Transverse colon (tissue), 4 donors: ENCODE measurements around the gene TRMT112. TPM values are rescaled to one million over a fixed set of nuclear protein-coding genes. Genes with fewer than 3 reads are reported as not detected.

Experiments used
- DNase-seq: peaks from one replicate; pipeline ENCODE4 v3.0.0-alpha.2; 2019
- H3K27ac ChIP-seq, 4 donors: fragments of 200-600 bp; sonication (generic); 2 replicates each; pipeline ENCODE4 v1.5.1; 2016 to 2018; ENCODE audit warnings: inconsistent platforms in 4 of 4
- H3K27me3 ChIP-seq: fragments of 200-600 bp; sonication (generic); 2 replicates; pipeline ENCODE4 v1.5.1; 2017; ENCODE audit warnings: inconsistent platforms
- H3K36me3 ChIP-seq, 4 donors: fragments of 200-600 bp; sonication (generic); 2 replicates each; pipeline ENCODE4 v1.5.1; 2017 to 2019; ENCODE audit warnings: inconsistent platforms in 4 of 4
- H3K4me1 ChIP-seq, 4 donors: fragments of 200-600 bp; sonication (generic); 2 replicates each; pipeline ENCODE4 v1.5.1; 2017 to 2020; ENCODE audit warnings: inconsistent platforms in 4 of 4
- H3K4me3 ChIP-seq, 4 donors: fragments of 200-600 bp; sonication (generic); 1 replicate in 1 of 4; 2 replicates in 3 of 4; pipeline versions ENCODE4 v1.5.1 to v1.6.1; 2017 to 2019; ENCODE audit warnings: inconsistent platforms in 4 of 4
- H3K9me3 ChIP-seq, 2 donors: fragments of 200-600 bp; sonication (generic); 2 replicates each; pipeline ENCODE4 v1.5.1; 2017 to 2019; ENCODE audit warnings: inconsistent platforms in 2 of 2
- EP300 ChIP-seq: sonication (generic); formaldehyde crosslinking; IDR thresholded peaks from one replicate; pipeline ENCODE4 v1.6.1; 2017; ENCODE audit warnings: antibody characterized with exemption, low read depth
- POLR2A ChIP-seq: fragments of 450-650 bp; IDR thresholded peaks from one replicate; pipeline ENCODE4 v1.6.1; 2016; ENCODE audit warnings: antibody characterized with exemption, mild to moderate bottlenecking, moderate library complexity
- POLR2AphosphoS5 ChIP-seq, 3 donors: sonication (generic); formaldehyde crosslinking; IDR thresholded peaks; one replicate each; pipeline ENCODE4 v1.6.1; 2016; ENCODE audit warnings: antibody characterized with exemption in 3 of 3
- WGBS, 2 donors: methylation state at CpG; one replicate each; pipeline ENCODE4 v1.1.5; 2018; ENCODE audit warnings: low coverage in 1 of 2; 5-methylcytosine and 5-hydroxymethylcytosine counted together
- in situ Hi-C, 4 donors: fragments of 200-750 bp; cut with MboI; loops; one replicate each; pipeline versions ENCODE4 v1.15.0 to v1.15.1; 2017; ENCODE audit warnings: low sequenced_read_pairs in 3 of 4, low pct_ligation_motif_present in 1 of 4, low pct_unique_long_range_greater_than_20kb in 1 of 4
- intact Hi-C: fragments of 100-400 bp; cut with DNase I; formaldehyde crosslinking; loops from one replicate; pipeline ENCODE4 v1.15.1; 2023; ENCODE audit warnings: low total_unique reads
- total RNA-seq, 4 donors: library from RNA; depleted of rRNA; stranded (reverse); fragments of >200 nt; gene quantifications; one replicate each; pipeline ENCODE4 v1.1.0, GENCODE V29; 2016
- TF ChIP-seq, protein P1 (sequence below), 5 experiments: fragments of 200-600 bp in 3 of 5; fragments of 450-650 bp in 2 of 5; sonication (generic) in 3 of 5; IDR thresholded peaks; 1 replicate in 2 of 5; 2 replicates in 3 of 5; pipeline ENCODE4 v1.5.1; 2016 to 2017; ENCODE audit warnings: antibody characterized with exemption in 5 of 5, inconsistent platforms in 3 of 5, mild to moderate bottlenecking in 2 of 5, moderate library complexity in 1 of 5

TRMT112 gene
- total RNA-seq, 4 donors from 2014 or later, result 59.1 to 99.9 (median 82.7) TPM

DNA sequence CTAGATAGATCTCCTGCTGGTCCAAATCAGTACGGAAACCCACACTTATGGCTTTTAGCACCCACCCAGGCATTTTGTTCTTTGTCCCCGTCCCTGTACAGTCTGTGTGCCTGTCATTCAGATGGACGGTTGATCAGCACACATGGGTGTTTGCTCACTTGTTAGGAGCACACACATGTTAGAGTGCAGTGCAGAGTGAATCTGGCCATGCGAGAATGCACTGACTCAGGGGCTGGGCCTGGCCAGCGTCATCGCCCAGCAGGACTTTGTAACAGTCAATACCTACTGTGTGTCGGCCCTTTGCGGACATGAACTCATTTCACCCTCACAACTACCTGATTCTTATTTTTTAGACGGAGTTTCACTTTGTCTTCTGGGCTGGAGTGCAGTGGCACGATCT lies 45.0 kb upstream of the TRMT112 start:
- peaks cover 0 to 26% (median 8%) of the 10 kb centered on the region in 4 donors for H3K36me3 ChIP-seq
- no peak for DNase-seq
- H3K27ac ChIP-seq, result no peak overlapping the region
- WGBS, 2 donors, result 93% methylated on average over 10 of the region's 10 CpGs; no CpG with 5 or more reads in 1 of the 2 donors
- no peaks in the 10 kb centered on the region for H3K27me3 ChIP-seq
- peaks cover 18 to 29% (median 28%) of the 10 kb centered on the region in 4 donors for H3K4me1 ChIP-seq
- intact Hi-C loops (no loop called here), in situ Hi-C loops (no loop called here)
- TF ChIP-seq EP300 (no peak), POLR2A (no peak), POLR2AphosphoS5 (IDR thresholded peaks at IDR 0.05) (no peak)
- TF ChIP-seq, protein P1, sequence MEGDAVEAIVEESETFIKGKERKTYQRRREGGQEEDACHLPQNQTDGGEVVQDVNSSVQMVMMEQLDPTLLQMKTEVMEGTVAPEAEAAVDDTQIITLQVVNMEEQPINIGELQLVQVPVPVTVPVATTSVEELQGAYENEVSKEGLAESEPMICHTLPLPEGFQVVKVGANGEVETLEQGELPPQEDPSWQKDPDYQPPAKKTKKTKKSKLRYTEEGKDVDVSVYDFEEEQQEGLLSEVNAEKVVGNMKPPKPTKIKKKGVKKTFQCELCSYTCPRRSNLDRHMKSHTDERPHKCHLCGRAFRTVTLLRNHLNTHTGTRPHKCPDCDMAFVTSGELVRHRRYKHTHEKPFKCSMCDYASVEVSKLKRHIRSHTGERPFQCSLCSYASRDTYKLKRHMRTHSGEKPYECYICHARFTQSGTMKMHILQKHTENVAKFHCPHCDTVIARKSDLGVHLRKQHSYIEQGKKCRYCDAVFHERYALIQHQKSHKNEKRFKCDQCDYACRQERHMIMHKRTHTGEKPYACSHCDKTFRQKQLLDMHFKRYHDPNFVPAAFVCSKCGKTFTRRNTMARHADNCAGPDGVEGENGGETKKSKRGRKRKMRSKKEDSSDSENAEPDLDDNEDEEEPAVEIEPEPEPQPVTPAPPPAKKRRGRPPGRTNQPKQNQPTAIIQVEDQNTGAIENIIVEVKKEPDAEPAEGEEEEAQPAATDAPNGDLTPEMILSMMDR (IDR thresholded peaks at IDR 0.05), result no peak
- H3K4me3 ChIP-seq, result no peak overlapping the region
- no peaks in the 10 kb centered on the region for H3K9me3 ChIP-seq

DNA sequence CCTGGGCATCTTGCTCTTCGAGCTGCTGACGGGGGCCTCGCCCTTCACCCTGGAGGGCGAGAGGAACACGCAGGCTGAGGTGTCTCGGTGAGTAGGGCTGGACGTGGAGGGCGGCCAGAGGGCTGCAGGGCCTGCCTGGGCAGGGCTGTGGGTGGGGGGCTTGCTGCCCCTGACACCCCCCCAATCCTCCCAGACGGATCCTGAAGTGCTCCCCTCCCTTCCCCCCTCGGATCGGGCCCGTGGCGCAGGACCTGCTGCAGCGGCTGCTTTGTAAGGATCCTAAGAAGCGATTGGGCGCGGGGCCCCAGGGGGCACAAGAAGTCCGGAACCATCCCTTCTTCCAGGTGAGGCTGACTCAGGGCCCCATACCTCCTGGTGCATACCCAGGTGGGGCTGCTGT lies 44.3 kb upstream of the TRMT112 start:
- in situ Hi-C loops, result no loop called here
- no peak overlapping the region for H3K4me3 ChIP-seq
- peaks cover 18 to 29% (median 28%) of the 10 kb centered on the region in 4 donors for H3K4me1 ChIP-seq
- intact Hi-C loops, result no loop called here
- H3K9me3 ChIP-seq, result no peaks in the 10 kb centered on the region
- no peak for DNase-seq
- H3K36me3 ChIP-seq, result peaks cover 0 to 21% (median 7%) of the 10 kb centered on the region in 4 donors
- TF ChIP-seq, protein P1 (IDR thresholded peaks at IDR 0.05), result no peak
- TF ChIP-seq EP300 (no peak), POLR2AphosphoS5 (IDR thresholded peaks at IDR 0.05) (no peak), POLR2A (no peak)
- 90 to 93% methylated on average over 2 to 18 of the region's 18 CpGs for WGBS, 2 donors
- H3K27ac ChIP-seq, result no peak overlapping the region
- no peaks in the 10 kb centered on the region for H3K27me3 ChIP-seq

DNA sequence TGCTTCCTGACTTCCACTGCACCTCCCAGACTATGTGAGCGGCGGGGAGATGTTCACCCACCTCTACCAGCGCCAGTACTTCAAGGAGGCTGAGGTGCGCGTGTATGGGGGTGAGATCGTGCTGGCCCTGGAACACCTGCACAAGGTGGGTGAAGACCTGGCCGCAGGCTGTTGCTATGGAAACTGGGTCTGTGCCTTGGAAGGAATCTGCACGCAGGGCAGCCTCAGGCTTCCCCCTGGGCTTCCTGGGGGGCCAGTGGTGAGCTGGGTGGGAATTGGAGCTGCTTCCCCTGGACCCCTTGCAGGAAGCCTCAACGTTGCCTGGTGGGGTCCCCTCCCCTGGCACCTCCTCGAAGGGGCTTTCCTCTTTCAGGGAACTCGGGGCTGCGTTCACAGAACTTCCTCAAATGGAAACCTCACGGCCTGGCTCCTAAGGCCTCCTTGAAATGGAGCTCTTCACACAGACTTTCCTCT lies 43.1 kb upstream of the TRMT112 start:
- H3K4me3 ChIP-seq, result peak overlapping the region in 1 of 4 donors; percentile 76
- H3K27ac ChIP-seq, result no peak overlapping the region
- TF ChIP-seq, protein P1 (IDR thresholded peaks at IDR 0.05), result no peak
- TF ChIP-seq POLR2A, result no peak
- 79 to 80% methylated on average over 4 to 13 of the region's 13 CpGs for WGBS, 2 donors
- H3K9me3 ChIP-seq, result no peaks in the 10 kb centered on the region
- intact Hi-C loops, result no loop called here
- H3K36me3 ChIP-seq, result peaks cover 0 to 14% (median 3%) of the 10 kb centered on the region in 4 donors
- DNase-seq, result no peak
- in situ Hi-C loops, result no loop called here
- H3K27me3 ChIP-seq, result no peaks in the 10 kb centered on the region
- H3K4me1 ChIP-seq, result peaks cover 18 to 29% (median 28%) of the 10 kb centered on the region in 4 donors

DNA sequence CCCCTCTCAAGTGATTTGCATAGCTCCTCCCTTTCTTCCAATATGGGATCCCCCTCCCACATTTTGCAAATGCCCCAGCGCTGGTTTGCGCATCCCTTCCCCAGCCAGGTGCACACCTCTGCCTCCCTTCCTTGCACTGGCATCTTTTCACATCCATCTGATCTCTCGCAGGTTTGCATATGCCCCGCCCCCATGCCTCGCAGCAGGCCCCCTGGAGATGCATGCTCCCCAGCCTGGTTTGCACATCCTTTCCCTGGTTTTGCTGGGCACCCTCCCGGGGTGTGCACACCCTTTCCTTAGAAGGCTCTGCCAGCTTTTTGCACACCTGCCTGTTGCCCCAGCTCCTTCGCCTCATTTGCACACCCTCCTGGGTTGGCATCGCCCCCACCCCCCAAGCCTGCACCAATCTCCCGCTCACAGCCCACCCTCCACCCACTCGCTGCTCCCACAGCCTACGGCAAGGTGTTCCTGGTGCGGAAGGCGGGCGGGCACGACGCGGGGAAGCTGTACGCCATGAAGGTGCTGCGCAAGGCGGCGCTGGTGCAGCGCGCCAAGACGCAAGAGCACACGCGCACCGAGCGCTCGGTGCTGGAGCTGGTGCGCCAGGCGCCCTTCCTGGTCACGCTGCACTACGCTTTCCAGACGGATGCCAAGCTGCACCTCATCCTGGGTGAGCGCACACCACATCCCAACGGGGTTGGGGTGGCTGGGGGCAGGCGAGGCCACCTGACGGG lies 42.5 kb upstream of the TRMT112 start:
- peak overlapping the region; percentile 82 to 92 (median 88) for H3K27ac ChIP-seq
- H3K4me1 ChIP-seq, result peaks cover 21 to 35% (median 34%) of the 10 kb centered on the region in 4 donors
- H3K36me3 ChIP-seq, result peaks cover 0 to 11% (median 3%) of the 10 kb centered on the region in 4 donors
- WGBS, 2 donors, result 58 to 69% methylated on average over 7 to 36 of the region's 38 CpGs
- no peaks in the 10 kb centered on the region for H3K9me3 ChIP-seq
- peak overlapping the region; percentile 58 to 99 (median 74) for H3K4me3 ChIP-seq
- intact Hi-C loops (no loop called here), in situ Hi-C loops (no loop called here)
- TF ChIP-seq POLR2A (no peak), POLR2AphosphoS5 (IDR thresholded peaks at IDR 0.05) (no peak), EP300 (no peak)
- TF ChIP-seq, protein P1 (IDR thresholded peaks at IDR 0.05), result no peak
- H3K27me3 ChIP-seq, result no peaks in the 10 kb centered on the region
- peak; percentile 22 for DNase-seq
